HL-60 (cell line): ENCODE results near the gene MSI2.

Experiments
- DNase-seq, 2 experiments: peaks; one replicate each; pipeline ENCODE4 v3.0.0-alpha.2; 2010 to 2020; ENCODE audit warnings: low read depth in 1 of 2, low spot score in 1 of 2
- H3K27ac ChIP-seq: fragments of 250-450 bp; sonication (Bioruptor Pico); replicated peaks from 2 replicates; pipeline ENCODE4 v1.5.1; 2020; ENCODE audit warnings: mild to moderate bottlenecking, moderate library complexity
- H3K27me3 ChIP-seq: fragments of 250-450 bp; sonication (Bioruptor Pico); 2 replicates; pipeline ENCODE4 v1.5.1; 2021; ENCODE audit warnings: mild to moderate bottlenecking, moderate library complexity; ENCODE audit not compliant: insufficient read depth, poor library complexity, severe bottlenecking
- H3K4me3 ChIP-seq: replicated peaks from 2 replicates; pipeline ENCODE4 v1.5.1; 2011; ENCODE audit warnings: mild to moderate bottlenecking, control low read depth, low read length; ENCODE audit not compliant: insufficient read depth
- GABPA ChIP-seq: IDR thresholded peaks from 2 replicates; pipeline ENCODE4 v1.6.1; 2012; ENCODE audit warnings: low read depth
- POLR2AphosphoS5 ChIP-seq: IDR thresholded peaks from 2 replicates; pipeline ENCODE4 v1.6.1; 2012; ENCODE audit warnings: low read depth
- REST ChIP-seq: IDR thresholded peaks from 2 replicates; pipeline ENCODE4 v1.6.1; 2012; ENCODE audit warnings: low read depth; ENCODE audit not compliant: insufficient replicate concordance
- SPI1 ChIP-seq: IDR thresholded peaks from 2 replicates; pipeline ENCODE4 v1.6.1; 2012; ENCODE audit warnings: low read depth, mild to moderate bottlenecking, borderline replicate concordance
- TF ChIP-seq, protein P1 (sequence below): IDR thresholded peaks from one replicate; pipeline ENCODE4 v1.5.1; 2011; ENCODE audit warnings: low read length, control low read depth, inconsistent platforms; ENCODE audit not compliant: insufficient read depth

MSI2 gene

GRCh38 chr17:57708410-57708809 lies 452.1 kb downstream of the MSI2 start:
- Histone ChIP-seq H3K27ac (no peak overlapping the region), H3K27me3 (no peaks in the 10 kb centered on the region), H3K4me3 (no peak overlapping the region)
- TF ChIP-seq REST = no peak
- TF ChIP-seq GABPA = no peak
- DNase-seq = no peak

DNA sequence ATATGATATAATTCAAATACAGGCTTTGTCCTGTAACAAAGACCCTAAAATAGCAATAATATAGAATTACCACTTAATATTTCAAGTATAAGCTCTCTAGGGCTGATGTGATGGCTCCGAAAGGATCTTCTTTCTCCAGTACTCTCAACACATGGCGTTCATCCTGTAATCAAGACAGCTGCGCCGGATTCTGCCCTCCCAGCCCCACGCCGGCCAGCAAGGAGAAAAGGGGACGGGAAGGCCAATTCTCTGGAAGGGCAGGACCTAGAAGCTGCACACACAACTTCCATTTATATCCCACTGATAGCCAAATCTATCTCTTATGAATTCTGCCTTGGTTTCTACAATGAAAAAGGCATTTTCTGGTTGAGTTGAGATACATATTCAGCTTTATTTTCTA lies 456.8 kb downstream of the MSI2 start:
- Histone ChIP-seq H3K27me3 (peaks cover 5% of the 10 kb centered on the region), H3K27ac (no peak overlapping the region), H3K4me3 (no peak overlapping the region)
- DNase-seq = no peak
- TF ChIP-seq POLR2AphosphoS5 (no peak), SPI1 (no peak), REST (no peak), GABPA (no peak)
- TF ChIP-seq, protein P1, sequence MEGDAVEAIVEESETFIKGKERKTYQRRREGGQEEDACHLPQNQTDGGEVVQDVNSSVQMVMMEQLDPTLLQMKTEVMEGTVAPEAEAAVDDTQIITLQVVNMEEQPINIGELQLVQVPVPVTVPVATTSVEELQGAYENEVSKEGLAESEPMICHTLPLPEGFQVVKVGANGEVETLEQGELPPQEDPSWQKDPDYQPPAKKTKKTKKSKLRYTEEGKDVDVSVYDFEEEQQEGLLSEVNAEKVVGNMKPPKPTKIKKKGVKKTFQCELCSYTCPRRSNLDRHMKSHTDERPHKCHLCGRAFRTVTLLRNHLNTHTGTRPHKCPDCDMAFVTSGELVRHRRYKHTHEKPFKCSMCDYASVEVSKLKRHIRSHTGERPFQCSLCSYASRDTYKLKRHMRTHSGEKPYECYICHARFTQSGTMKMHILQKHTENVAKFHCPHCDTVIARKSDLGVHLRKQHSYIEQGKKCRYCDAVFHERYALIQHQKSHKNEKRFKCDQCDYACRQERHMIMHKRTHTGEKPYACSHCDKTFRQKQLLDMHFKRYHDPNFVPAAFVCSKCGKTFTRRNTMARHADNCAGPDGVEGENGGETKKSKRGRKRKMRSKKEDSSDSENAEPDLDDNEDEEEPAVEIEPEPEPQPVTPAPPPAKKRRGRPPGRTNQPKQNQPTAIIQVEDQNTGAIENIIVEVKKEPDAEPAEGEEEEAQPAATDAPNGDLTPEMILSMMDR = no peak

- no peak for DNase-seq
- H3K27me3 ChIP-seq = peaks cover 5% of the 10 kb centered on the region
- TF ChIP-seq REST (no peak), POLR2AphosphoS5 (no peak), GABPA (no peak), SPI1 (no peak)
- TF ChIP-seq, protein P1 = no peak
Measured at GRCh38 chr17:57714665-57715180, 458.4 kb downstream of the MSI2 start.

More at GRCh38 chr17:57714665-57715180, 458.4 kb downstream of the MSI2 start:
- Histone ChIP-seq H3K4me3 (no peak overlapping the region), H3K27ac (no peak overlapping the region)
